ENCODE results near the gene NUP37.
"Not testable (repeated sequence)": the region's sequence is repeated elsewhere in the genome, so short reads cannot be mapped to it uniquely, and the experiment has no call there.

NUP37 gene

GRCh38 chr12:102089228-102089835 lies 30.6 kb downstream of the NUP37 start:
- not testable (repeated sequence) for DNase-seq

GRCh38 chr12:102080842-102081241 lies 39.1 kb downstream of the NUP37 start:
- DNase-seq, result no peak

DNA sequence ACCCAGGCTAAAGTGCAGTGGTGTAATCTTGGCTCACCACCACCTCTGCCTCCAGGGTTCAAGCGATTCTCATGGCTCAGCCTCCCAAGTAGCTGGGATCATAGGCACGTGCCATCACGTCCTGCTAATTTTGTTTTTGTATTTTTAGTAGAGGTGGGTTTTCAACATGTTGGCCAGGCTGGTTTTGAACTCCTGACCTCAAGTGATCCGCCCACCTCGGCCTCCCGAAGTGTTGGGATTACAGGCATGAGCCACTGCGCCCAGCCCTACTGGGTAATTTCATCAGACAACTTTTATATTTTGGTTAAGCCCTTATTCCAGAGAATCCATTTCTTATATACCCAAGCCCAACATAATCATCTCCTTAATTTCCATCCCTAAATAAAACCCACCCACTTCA lies 47.8 kb downstream of the NUP37 start:
- not testable (repeated sequence) for DNase-seq

- DNase-seq, result no peak
Measured at GRCh38 chr12:102069707-102070106, 50.2 kb downstream of the NUP37 start.

DNA sequence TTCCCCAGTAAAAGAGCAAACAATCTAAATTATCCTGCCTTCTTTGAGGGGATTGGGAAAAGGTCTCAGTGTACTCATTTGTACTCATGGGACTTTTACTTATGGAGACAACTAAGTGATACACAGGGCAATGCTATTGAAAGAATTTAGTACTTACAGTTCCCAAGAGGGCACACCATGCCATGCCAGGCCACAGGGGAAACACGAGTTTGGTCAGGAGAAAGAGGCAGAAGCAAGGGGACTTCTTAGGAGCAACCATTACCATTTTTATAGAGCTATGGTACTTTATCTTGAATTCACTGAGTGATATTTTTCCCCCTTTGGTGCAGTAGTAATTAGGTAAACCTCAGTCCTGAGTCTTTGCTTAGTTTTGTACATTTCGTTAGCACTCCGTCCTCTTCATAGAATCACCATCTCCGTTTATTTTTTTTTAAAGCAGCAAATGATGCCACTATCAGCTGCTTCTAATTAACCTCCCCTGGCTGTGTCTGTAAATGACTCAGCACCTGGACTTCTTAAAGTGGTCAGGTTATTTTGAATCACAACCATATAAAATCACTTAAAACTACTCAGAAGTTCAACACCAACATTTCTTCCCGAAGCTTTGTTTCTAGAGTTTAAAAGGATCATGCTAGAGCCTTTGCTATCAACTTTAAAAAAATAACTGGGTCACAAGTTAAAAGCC lies 52.2 kb downstream of the NUP37 start:
- DNase-seq, result no peak

DNA sequence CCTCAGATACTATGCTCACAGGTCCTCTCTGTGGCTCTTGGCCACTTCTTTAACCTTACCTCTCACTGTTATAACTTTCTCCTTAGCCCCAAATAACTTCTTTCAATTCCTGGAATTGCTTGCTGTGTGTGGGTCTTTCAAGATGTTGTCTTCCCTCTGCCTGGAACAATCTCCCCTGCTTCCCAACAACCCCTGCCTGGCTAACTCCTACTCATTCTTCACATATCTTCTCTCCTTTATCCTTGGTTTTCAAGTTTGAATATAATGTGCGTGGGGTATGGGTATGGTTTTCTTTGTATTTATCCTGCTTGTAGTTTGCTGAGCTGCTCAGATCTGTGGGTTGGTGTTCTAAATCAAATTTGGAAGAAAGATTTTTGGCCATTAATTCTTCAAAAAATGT lies 55.4 kb downstream of the NUP37 start:
- DNase-seq, result no peak

GRCh38 chr12:102063069-102063468 lies 56.8 kb downstream of the NUP37 start:
- no peak for DNase-seq

GRCh38 chr12:102062419-102062806 lies 57.5 kb downstream of the NUP37 start:
- DNase-seq, result no peak

GRCh38 chr12:102061560-102062418 lies 58.1 kb downstream of the NUP37 start, which contains the start of gene WASHC3:
Gene WASHC3, minus strand, starts transcription at chr12:102061991. Its CDS starts 29 bp downstream, at chr12:102061962.
- peak; percentile 85 for DNase-seq

DNA sequence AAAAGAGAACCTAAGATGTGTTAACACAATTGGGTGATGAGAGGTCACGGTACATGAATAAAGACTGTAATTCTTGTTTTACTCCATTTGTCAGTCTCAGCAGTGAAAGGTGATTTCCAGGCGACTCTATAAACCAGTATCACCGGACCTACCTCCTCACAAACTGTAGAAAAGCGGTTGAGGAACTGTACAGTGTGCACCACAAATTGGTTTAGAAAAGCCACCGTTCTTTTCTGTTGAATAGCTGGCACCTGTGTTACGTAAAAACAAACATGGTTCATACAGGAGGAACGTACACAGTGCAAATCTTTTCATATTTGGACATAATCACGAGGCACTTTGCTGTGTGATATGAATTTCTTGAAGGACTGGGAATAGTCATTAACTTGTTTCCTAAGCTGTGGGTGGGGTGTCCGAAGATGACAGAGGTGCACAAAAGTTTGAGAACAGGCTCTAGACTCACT lies 58.8 kb downstream of the NUP37 start:
- no peak for DNase-seq

- DNase-seq, result no peak
Measured at GRCh38 chr12:102059343-102059742, 60.6 kb downstream of the NUP37 start.

DNA sequence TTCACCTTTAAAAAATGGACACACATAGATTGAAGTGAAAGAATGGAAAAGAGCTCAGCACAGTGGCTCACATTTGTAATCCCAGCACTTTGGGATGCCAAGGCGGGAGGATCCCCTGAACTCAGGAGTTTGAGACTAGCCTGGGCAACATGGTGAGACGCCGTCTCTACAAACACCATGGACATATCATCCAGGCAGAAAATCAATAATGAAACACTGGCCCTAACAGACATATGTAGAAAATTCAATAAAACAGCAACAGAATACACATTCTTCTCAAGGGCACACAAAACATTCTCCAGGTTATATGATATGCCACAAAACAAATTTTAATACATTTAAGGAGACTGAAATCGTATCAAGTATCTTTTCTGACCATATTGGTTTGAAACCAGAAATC lies 65.6 kb downstream of the NUP37 start:
- DNase-seq, result no peak

- no peak for DNase-seq
Measured at GRCh38 chr12:102053062-102053349, 66.9 kb downstream of the NUP37 start.

DNA sequence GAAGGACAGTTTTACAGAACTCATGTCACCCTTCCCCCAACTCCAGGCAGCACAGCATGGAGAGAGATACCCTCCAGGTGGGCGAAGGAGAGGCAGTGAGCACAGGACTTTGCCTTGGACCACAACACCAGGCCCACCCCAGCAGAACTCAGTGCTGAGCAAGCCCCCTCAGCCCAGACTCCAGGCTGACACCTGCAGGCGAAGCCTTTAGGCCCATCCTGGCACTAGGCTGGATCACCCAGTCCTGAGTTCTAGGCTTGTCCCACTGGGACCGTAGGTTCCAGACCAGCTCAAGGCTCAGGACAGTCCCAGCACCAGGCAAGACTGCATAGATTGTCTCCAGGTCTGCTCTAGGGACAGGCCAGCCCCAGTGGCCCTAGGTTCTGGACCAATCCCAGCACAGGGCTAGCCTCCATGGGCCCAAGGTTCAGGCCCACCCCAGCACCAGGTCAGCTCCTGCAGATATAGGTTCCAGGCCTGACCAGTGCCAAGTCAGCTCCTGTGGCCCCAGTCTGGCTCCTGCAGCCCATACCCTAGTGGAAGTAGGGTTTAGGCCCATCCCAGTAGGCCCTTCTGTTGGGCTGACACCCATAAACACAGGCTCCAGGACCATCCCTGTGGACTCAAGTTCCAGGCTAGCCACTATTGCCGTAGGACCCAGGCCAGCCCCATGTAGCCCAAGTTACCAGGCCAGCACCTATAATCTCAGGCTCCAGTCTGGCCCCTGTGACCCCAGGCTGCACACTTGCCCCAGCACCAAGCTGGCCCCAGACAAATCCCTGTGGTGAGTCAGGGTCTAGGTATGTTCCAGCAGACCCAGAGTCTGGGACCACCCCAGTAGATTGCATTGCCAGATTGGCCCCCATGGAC lies 67.5 kb downstream of the NUP37 start:
- DNase-seq, result no peak

GRCh38 chr12:102051431-102051965 lies 68.4 kb downstream of the NUP37 start:
- DNase-seq, result no peak

DNA sequence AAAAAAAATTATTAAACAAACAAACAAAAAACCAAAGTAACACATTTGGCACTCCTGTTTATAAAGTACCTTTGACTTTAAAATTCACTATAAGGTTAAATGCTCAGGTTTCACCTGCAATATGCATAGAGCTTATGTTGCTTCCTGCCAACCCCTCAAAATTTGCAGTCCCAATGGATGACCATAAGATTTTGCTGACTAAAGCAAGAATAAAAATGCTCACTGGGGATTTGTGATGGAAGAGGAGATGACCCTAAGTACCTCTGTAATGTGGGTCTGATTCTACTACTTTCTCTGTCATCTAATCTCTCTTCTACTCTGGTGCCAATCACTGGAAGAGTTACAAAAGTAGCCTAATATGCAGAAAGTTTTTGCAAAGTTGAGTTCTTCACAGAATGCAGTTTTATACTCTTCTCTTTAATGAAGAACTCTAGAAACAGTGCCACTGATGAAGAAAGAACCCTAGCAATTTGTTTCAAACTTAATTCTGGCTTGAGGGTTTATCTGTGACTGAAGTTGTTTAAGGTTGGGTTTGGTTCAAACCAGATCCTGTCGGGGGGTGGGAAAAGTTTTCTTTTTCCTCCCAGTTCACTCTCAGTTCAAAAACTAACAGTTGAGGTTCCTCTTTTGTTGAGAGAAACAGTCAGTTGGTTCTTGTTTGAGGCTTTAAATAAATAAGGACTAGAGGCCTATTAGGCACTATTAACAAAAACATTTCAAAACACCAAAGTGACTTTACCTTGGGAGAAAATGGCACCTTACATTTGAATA lies 69.1 kb downstream of the NUP37 start:
- no peak for DNase-seq

DNA sequence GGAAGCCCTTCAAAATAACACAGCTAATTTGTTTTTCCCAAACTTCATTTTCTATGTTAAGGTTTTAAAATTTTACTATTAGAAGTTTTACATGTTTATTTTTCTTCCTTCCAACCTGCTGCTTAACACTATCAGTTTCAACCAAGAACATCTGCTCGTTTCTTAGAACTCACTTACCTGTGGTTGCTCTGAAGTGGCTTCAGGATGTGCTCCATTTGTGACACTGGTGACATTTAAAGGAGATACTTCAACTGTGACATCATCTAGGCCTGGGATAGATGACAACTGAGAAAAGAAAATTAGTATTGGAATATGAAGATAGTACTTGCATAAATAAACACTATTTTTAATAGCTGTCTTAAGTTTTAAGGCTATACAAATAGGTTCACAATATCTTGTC lies 76.0 kb downstream of the NUP37 start:
- no peak for DNase-seq

GRCh38 chr12:102033991-102034745 lies 85.7 kb downstream of the NUP37 start:
- no peak for DNase-seq

- DNase-seq, result no peak
Measured at GRCh38 chr12:102031852-102032251, 88.1 kb downstream of the NUP37 start.

GRCh38 chr12:102029141-102029540 lies 90.8 kb downstream of the NUP37 start:
- DNase-seq, result no peak

GRCh38 chr12:102026728-102027127 lies 93.2 kb downstream of the NUP37 start:
- no peak for DNase-seq
